ENCODE measurements around the gene ZNF766.
"Not testable (repeated sequence)": the region's sequence is repeated elsewhere in the genome, so short reads cannot be mapped to it uniquely, and the experiment has no call there.

Gene ZNF766

GRCh38 chr19:52269338-52270261 is at the start of gene ZNF766:
ZNF766 (plus strand) TSS chr19:52269587; CDS start chr19:52269614, 27 bp downstream.
- peak; percentile 95 for DNase-seq (ENCODE audit: low read depth)

DNA sequence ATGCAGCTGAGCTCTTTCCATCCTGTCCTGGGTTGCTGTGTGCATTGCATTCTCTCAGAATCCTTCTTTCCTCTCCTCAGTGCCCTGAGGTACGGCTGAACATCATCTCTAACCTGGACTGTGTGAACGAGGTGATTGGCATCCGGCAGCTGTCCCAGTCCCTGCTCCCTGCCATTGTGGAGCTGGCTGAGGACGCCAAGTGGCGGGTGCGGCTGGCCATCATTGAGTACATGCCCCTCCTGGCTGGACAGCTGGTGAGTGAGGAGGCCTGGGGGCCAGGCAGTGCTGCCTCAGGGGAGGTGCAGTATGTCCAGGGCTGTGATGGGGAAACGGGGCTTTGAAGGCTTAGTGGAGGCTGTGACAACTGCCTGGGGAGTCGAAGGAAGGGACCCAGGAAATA is 49.8 kb upstream of the ZNF766 start:
- DNase-seq (ENCODE audit: low read depth) = no peak

DNA sequence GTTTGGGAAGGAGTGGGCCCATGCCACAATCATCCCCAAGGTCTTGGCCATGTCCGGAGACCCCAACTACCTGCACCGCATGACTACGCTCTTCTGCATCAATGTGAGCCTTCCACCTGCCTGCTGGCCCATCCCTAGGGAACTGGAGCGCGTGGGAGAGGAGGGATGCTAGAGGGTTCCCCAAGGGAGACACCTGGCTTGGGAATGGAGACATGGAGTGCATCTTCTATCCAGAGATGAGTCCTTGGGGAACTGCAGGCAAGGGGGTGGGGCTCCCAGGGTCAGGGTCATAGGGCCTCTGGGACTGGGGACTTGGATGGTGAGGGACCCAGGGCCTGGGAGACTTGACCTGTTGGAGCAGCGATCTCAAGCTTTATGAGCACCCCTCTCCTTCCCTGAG is 48.4 kb upstream of the ZNF766 start:
- no peak for DNase-seq (ENCODE audit: low read depth)

- DNase-seq (ENCODE audit: low read depth) = no peak
Measured at GRCh38 chr19:52221831-52222375, 47.5 kb upstream of the ZNF766 start.

DNA sequence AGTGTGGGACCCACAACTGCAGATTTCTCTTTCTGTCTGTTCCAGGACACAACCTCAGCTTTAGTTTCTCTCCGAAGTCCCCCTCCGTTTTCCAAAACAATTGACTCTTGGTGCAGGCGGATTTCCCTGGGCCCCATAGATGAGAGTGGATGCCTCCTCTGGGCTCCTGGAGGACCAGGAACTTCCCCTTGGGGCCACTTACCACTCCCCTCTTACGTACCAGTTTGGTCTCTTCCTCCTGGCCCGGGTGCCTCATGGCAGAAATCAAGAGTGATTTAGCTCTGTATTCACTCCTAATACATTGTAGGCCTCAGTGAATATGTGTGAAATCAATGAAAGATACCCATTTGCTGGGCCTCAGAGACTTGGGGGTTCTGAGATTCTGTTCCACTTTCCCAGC is 45.2 kb upstream of the ZNF766 start:
- no peak for DNase-seq (ENCODE audit: low read depth)

DNA sequence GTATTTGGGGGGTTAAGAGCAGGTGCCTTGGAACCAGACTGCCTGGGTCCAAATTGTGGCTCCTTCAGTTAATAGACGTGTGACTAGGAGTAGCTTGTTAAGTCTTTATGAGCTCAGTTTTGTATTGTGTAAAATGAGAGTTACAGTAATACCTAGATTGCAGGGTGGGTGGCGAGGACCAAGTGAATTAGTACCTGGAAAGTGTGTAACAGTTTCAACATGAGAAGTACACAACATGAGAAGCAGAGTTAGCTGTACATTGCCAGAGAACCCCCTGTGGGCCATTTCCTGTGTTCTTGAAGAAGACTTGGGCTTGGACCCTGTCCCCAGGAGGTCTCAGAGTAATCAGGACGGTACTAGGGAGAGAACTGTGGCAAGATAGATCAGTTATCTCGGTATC is 42.7 kb upstream of the ZNF766 start:
- no peak for DNase-seq (ENCODE audit: low read depth)

DNA sequence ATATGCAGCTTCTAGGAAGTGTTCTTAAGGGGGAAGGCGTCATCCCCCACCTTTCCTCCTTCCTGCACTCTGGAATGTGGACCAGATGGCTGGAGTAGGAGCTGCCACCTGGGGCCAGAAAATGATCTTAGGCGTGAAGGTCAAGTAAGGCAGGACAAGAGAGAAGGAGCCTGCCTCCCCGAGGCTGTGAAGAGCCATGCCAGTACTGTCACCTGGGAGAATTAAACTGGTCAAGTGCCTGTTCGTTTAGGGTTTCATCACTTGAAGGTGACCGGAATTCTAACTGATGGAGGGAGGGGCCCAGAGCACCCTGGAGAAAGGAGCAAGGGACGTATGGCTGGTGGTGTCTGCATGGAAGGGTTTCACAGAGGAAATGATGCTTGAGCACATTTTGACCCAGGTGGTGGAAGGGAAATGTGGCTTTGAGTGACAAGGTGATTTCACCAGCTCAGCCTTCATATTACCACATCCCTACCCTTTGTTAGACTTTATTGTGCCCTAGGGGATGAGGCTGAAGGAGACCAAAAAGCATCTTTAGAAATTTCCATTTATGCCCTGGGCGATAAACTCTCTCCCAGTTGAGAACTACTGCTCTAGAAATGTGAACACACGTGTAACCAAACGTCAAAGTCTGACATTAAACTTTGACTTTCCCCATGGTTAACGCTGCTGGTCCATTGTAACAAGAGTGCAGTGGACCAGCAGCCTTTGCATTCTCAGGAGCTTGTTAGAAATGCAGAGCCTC is 42.0 kb upstream of the ZNF766 start:
- DNase-seq (ENCODE audit: low read depth) = no peak

DNA sequence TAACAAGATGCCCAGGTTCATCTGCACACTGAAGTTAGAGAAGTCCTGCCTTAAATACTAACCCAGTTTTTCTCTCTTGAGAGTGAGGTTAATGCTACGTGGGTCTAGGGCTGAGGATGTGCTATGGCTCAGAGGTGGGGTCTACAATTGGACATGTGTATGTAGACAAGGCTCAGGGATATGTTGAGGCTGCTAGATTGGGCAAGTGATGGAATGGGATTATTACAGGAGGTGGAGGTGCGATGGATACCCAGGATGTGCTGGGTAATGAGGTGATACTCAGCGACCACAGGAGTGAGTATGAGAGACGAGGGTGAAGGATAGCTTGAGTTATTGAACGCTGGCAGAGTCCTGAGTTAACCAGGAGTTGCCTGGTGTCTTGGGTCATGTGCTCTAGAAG is 41.4 kb upstream of the ZNF766 start:
- no peak for DNase-seq (ENCODE audit: low read depth)

DNA sequence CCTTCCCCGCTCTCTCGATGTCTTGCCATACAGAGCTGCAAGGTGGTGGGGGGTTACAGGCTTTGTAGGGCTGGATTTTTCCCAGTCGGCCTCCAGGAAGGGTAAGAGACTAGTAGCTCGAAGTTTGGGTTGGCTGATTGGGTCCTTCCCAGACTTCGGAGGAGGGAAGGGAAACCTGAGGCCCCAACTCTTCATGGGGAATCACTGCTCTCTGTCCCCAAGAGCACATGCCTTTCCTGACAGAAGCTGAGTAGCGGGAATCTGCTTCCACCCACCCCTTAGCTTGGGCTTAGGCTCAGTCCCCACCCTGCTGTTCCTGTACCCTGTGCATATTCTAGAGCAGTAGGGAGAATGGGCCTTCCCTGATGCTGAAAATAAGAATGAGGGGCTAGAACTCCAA is 39.9 kb upstream of the ZNF766 start:
- DNase-seq (ENCODE audit: low read depth) = no peak

DNA sequence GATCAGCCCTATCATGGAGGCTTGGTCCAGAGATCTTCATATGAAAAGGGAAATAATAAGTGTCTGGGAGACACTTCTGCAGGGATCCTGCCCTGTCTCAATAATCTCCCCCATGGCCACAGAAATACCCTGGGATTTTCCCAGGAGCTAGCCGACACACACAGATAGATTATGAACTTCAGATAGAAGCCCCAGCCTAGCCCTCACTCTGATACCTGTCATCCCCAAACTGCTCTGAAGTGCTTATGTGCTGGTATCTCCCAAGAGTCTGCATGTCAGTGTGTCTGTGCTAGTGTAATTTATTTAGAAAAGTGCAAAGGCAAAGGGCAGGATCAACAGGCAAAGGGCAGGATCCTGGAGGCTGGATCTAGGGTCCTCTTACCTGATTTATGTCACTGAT is 38.7 kb upstream of the ZNF766 start:
- no peak for DNase-seq (ENCODE audit: low read depth)

DNA sequence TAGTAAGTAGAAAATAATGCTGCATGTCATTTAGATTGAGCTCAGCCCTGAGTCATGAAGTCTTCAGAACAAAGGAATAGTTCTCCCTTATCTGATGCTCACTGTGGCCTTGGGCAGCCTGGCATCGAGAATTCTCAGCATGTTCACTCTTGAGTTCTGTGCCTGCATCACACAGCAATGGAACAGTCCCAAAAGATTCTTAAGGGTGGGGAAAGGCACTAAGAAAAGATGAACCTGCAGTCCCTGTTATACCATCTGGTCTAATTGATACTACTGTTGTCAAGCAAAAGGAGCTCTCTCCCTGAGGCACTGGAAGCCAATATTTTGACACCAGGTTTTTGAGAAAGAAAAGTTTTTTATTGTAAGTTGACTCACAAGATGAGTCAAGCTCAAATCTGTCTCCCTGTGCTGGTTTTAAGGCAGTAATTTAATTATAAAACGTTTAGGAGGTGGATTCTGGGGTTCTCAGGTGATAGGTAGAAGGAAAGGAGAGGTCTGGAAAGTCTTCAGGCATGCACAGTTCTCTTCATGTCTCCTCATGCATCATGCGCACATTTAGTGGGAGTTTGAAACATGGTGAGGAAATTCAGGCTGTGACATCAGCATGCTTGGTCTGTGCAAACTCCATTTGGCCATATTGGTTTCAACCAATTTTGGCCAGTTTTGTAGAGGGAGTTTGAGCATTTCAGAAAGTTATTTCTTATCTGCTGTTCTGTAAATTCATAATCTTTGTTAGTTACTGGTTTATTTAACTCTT is 38.1 kb upstream of the ZNF766 start:
- no peak for DNase-seq (ENCODE audit: low read depth)

- no peak for DNase-seq (ENCODE audit: low read depth)
Measured at GRCh38 chr19:52234406-52234805, 35.0 kb upstream of the ZNF766 start.

GRCh38 chr19:52237197-52237596 is 32.2 kb upstream of the ZNF766 start:
- DNase-seq (ENCODE audit: low read depth) = no peak

DNA sequence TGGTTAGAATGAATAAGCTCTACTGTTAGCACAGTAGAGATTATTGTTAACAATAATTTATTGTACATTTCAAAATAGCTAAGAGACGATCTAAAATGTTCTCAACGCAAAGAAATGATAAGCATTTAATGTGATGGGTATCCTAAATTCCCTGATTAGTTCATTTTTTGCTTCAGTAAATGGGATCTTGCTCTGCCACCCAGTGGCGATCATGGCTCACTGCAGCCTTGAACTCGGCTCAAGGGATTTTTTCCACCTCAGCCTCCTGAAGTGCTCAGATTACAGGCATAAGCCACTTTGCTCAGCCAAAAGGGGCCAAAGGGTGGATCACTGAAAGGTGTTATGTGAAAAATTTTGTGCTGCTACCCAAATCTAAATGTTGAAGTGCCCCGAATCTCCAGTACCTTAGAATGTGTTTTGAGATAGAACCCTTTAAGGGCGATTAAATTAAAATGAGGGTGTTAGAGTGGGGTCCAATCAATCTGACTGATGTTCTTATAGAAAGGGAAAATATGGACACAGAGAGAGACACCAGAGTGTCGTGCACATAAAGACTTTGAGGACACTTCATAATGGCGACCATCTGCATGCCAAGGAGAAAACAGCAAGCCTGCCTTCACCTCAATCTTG is 31.5 kb upstream of the ZNF766 start:
- DNase-seq (ENCODE audit: low read depth) = peak; percentile 10

- DNase-seq (ENCODE audit: low read depth) = no peak
Measured at GRCh38 chr19:52244021-52244420, 25.4 kb upstream of the ZNF766 start.

- DNase-seq (ENCODE audit: low read depth) = peak; percentile 40
Measured at GRCh38 chr19:52248241-52248640, 21.1 kb upstream of the ZNF766 start.

DNA sequence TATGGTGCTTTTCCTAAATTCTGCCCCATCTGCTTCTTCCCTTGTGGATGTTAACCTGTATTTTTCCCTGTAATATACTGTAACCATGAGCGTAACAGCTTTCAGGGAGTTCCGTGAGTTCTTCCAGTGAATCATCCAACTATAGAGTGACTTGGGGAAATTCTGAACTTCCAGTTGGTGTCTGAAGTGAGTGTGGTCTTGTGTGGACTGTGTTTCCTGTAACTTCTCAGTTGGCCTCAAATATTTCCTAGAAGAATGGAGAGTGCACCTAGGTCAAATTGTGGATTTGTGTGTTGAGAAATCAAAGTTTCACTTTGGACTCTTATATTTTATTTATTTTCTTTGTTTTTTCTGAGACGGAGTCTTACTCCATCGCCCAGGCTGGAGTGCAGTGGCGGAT is 11.0 kb upstream of the ZNF766 start:
- no peak for DNase-seq (ENCODE audit: low read depth)

DNA sequence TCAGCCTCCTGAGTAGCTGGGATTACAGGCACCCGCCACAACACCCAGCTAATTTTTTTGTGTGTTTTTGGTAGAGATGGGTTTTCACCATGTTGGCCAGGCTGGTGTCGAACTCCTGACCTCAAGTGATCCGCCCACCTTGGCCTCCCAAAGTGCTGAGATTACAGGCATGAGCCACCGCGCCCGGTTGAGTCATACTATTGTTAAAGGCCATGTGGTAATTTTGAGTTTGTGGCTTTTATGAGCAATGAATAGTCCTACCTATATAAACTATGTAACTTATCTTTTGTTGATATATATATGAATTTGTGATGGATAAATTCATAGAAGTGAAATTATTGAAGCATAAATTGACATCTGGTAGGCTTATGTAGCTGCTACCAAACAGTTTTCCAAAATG is 3.8 kb upstream of the ZNF766 start:
- DNase-seq (ENCODE audit: low read depth) = not testable (repeated sequence)

DNA sequence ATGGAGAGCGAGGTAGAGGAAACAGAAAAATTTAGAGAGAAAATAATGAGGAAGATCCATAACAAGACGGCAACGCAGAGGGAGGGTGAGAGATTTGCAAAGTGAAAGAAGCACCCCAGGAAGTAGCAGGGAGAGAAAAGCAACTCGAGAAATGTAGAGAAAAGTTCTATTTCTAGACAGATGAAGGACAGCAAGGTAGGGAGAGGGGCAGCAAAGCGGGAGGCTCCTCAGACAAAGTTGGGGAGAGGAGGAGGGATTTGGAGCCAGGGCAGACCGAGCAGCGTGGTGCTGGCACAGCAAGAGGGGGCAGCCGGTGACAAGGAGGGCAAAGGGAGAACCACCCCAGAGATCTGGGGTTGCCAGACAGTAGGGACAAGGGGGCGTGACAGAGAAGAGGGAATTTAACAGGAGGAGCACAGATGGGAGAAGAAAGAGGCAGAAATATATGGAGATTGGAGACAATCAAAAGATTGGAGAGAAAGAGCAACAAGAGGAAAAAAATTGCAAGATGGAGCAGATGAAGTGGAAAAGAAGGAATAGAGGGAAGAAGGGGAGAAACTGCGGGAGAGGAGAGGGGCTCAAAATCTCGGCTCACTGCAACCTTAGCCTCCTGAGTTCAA is 989 bp downstream of the ZNF766 start:
- no peak for DNase-seq (ENCODE audit: low read depth)

- no peak for DNase-seq (ENCODE audit: low read depth)
Measured at GRCh38 chr19:52273301-52273700, 3.9 kb downstream of the ZNF766 start.

DNA sequence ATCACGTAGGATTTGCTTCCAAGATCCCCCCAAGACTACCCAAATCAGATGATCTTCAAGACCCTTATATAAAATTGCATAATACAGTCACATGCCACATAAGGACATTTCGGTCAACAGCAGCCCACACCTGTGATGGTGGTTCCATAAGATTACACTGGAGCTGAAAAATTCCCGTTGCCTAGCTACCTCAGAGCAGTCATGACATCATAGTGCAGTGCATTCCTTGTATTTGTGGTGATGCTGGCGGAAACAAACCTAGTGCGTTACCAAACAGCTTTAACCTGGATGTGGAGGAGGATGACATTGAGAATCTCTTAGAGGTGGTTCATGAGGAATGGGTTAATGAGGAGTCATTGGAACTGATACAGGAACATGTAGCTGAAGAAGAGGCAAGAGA is 4.8 kb downstream of the ZNF766 start:
- no peak for DNase-seq (ENCODE audit: low read depth)

All from stimulated activated CD8-positive, alpha-beta memory T cell treated with anti-CD3 and anti-CD28 coated beads, Interleukin-7, amount 100 ng/mL, for 24 hours (primary cell).